ENCODE data around the gene ECT2.
"Not testable (repeated sequence)": the region's sequence is repeated elsewhere in the genome, so short reads cannot be mapped to it uniquely, and the experiment has no call there.

Gene ECT2

DNA sequence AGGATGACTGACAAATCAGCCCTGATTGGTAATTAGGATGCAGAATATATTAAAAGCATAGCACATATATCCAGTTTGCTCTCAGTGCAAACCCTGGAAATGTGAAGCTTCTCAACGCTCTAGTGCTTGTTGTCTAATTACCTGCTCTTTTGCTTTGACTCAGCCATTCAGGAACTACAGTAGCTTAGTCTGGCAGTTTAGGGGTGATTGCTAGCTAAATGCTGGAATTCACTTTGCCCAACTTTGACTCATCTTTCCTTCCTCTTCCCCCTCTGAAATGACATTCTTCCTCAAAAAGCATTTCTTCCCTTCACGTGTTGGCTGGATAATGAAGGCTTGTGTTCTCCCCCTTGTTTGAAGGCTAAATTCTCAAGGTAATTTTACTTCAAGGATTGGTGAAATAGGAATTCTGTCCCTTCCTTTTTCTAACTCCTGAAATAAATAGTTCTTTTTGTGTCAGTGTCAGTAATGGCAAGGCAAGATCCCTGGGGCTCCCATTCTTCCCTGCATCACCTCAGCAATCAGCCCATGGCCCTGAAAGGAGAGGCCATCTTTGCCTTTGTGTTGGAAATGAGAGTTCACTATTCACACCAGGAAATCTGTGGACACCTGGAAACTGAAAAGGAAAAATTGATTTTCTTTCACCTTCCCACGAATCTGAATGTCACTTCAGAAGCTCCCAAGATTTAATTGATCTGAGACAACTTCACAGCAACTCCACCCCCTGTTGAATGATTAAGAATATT lies 103.6 kb downstream of the ECT2 start:
- no peak for DNase-seq (ENCODE audit: extremely low read depth in 1 of 2, low read depth in 1 of 2)

DNA sequence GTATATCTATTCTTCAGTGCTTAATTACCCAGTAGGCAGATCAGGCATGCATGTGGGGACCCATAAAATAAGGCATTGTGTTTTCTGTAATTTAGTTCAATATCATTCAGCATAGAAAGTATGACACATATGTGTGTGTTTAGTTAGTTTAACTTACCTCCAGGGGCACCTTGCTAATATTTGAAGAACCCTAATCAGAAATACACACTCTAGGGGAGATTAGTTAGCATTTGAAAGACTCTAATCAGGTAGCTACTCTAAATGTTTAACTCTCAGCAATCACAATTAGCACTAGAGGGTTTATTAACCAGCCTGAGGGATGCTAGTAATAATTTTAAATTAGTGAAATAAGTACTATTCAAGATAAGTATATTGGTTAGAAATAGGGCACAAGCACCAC lies 104.5 kb downstream of the ECT2 start:
- DNase-seq (ENCODE audit: extremely low read depth in 1 of 2, low read depth in 1 of 2), result no peak

DNA sequence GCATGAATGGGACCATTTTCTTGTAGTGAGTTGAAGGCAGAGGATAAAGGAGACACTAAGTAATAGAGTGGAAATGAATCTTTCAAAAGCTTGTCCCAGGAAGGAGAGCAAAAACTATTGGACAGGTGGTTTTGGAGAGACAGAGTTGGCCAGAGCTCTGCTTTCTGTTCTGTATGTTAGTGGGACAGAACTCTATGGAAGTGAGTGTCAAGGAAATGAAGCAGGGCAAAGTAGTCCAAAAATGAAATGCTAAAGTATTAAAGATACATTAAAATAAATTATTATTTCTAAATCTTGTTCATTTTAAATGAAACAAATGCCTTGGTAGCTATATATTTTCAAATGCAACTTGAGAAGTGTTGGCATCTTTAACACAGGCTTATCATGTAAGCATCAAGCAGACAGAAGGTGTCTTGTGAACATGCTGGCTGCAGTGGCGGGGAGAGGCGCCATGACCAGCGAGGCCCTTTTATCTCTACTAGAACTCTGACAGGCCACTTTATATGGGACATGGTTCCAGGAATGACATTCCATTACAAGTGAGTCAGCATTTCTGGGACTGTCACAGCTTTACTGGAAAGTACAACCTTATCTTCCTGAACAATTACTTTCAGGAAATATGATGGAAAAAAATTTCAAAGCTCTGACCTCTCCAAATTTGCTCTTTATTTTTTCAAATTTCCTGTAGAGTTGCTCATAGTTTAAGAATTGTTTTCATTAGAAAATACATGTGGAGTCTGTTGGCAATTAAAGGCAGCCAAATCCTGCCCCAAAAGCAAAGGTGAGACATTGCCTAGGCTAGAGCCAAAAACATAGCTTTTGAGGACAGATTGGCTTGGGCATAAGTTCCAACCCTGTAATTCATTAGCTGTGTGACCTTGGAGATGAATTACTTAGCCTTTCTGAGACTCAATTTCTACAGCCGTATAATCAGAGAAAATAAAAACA lies 106.5 kb downstream of the ECT2 start:
- DNase-seq (ENCODE audit: extremely low read depth in 1 of 2, low read depth in 1 of 2), result no peak

DNA sequence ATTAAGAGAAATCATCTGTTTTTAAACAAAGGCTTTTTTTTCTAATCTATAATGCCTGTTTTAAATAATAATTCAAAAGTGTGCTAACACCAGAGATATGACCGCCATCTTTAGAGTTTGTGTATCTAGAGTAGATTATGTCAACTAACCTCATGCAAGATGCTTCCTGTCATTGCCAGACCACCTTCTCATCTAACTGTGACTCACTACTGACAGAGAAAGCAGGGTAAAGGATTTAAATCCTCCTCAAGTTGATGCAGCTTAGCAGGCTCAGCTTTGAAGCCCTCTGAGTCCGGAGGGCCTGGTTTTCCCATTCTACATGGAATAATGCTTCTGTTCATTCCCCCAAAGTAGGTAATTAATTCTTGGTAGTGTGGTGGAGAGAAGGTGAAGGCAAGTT lies 108.5 kb downstream of the ECT2 start:
- no peak for DNase-seq (ENCODE audit: extremely low read depth in 1 of 2, low read depth in 1 of 2)

DNA sequence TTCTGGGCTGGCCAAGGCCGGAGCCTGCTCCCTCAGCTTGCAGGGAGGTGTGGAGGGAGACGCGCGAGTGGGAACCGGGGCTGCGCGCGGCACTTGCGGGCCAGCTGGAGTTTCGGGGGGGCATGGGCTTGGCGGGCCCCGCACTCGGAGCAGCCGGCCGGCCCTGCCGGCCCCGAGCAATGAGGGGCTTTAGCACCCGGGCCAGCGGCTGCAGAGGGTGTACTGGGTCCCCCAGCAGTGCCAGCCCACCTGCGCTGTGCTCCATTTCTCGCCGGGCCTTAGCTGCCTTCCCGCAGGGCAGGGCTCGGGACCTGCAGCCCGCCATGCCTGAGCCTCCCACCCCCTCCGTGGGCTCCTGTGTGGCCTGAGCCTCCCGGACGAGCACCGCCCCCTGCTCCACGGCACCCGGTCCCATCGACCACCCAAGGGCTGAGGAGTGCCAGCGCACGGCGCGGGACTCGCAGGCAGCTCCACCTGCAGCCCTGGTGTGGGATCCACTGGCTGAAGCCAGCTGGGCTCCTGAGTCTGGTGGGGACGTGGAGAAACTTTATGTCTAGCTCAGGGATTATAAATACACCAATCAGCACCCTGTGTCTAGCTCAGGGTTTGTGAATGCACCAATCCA lies 116.3 kb downstream of the ECT2 start:
- not testable (repeated sequence) for DNase-seq (ENCODE audit: extremely low read depth in 1 of 2, low read depth in 1 of 2)

- DNase-seq (ENCODE audit: extremely low read depth in 1 of 2, low read depth in 1 of 2), result no peak
These were observed 118.2 kb downstream of the ECT2 start for GRCh38 chr3:172868582-172869200.

GRCh38 chr3:172869368-172869771 lies 118.8 kb downstream of the ECT2 start:
- DNase-seq (ENCODE audit: extremely low read depth in 1 of 2, low read depth in 1 of 2), result no peak

GRCh38 chr3:172869784-172870518 lies 119.4 kb downstream of the ECT2 start:
- DNase-seq (ENCODE audit: extremely low read depth in 1 of 2, low read depth in 1 of 2), result no peak
